Hematopoietic multipotent progenitor cell treated with erythropoietin and hydrocortisone succinate and interleukin-3 and kit ligand, for 17 days (in vitro differentiated cells): ENCODE data around the gene FN1.
"Not testable (repeated sequence)": the region's sequence is repeated elsewhere in the genome, so short reads cannot be mapped to it uniquely, and the experiment has no call there.

Experiments used
- DNase-seq: peaks from one replicate; pipeline ENCODE4 v3.0.0-alpha.2; 2015; ENCODE audit warnings: low spot score

Gene FN1

DNA sequence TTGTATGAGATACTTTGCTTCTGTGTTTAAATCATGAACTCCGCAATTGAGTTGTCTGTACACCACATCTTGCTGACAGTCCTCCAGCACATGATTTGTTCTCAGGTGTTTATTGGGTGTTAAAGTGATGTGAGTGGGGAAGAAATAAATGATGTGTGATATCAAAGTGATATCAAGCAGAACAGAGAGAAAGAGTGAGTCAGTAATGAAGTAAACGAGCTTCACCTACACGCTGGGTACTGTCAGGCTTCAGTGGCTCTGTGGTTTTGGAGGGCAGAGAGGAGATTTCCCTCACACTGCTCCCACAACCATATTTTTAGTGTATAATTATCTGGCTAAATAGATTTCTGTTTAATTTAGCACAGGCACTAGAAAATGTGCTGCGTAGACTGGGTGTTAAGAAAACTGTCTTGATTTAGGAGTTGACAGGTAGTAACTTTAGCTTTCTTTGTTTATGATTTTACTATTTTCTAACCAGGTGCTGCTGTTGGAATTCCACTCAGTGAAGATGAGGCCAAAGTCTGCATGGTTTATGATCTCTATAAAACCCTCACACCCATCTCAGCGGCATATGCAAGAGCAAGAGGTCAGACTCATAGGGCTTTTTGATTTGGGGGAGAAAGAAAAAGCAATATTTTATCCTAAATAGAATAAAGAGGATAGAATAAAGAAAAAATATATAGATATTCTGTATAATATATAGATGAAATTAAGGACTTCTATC is 102.8 kb downstream of the FN1 start:
- no peak for DNase-seq

DNA sequence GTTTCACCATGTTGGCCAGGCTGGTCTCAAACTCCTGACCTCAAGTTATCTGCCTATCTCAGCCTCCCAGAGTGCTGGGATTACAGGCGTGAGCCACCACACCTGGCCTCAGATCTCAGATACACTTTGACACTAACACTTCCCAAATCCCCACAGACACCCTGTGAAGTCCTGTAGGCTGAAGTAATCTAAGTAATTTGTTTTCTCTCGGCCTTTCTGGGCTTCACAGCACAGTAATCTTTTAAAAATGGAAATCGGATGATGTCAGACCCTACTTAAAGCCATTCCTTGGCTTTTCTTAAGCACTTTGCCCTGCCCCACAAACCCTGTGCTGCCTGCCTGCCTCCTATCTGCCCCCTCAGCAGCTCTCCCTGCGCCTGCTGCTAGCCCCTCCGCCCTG is 107.8 kb downstream of the FN1 start:
- no peak for DNase-seq

DNA sequence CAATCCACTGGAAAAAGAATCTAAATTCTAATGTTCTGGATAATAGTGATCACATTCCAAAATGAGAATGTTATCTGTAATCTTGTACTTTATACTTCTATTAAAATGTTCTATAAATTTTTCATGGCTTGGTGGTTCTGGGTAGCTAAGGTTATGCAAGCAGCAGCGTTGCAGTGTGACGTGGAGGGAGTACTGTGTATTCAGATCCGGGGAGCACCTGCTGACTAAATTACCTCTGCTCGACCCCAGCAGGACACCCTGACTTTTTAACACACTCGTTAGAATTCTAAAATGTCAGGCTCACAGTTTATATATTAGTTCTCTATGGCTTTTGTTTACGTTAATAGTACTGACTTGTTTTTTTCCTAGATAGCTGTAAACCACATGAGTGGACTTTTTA is 111.1 kb downstream of the FN1 start:
- DNase-seq: no peak

GRCh38 chr2:215320679-215321078 is 115.2 kb downstream of the FN1 start:
- DNase-seq: no peak

DNA sequence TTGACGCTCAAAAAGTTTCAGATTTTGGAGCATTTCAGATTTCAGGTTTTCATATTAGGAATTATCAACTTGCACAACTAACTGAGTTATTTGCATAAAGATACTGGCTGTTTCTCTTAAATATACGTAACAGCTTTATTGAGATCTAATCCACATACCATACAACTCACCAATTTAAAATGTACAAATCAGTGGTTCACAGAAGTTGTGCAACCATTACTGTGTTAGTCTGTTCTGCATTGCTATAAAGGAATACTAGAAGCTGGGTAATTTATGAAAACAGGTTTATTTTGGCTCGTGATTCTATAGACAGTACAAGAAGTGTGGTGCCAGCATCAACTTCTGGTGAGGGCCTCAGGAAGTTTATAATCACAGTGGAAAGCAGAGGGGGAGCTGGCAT is 115.8 kb downstream of the FN1 start:
- DNase-seq: no peak

DNA sequence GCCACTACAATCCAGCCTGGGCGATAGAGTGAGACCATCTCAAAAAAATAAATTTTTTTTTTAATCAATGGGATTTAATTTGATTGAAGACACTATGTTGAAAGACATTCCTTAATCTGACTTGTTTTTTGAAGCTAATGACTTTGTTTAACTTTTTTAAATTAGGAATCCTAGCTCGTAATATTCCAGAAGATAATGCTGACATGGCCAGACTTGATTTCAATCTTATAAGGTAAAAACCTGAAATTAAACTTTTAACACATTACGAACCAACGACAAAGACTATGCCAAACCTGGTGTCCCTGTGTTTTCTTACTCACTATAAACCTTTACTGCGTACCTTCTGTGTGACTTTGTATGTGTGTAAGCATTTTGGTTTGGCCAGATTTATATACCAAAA is 116.4 kb downstream of the FN1 start:
- DNase-seq: no peak

DNA sequence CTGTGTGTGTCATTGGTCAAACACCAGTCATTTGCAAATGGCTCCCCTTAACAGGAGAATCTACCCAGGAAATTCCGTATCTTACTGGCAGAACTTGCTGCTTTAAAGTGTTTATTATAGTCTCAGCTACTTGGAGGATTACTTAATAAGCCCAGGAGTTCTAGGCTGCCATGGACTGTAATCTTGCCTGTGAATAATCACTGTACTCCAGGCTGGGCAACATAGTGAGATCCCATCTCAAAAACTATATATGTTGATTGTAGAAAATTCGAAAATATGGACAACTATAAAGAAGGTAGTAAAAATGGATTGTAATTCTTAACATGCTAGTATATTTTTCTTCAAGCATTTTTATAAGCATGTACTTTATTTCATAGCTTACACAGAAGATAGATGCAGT is 119.5 kb downstream of the FN1 start:
- no peak for DNase-seq

DNA sequence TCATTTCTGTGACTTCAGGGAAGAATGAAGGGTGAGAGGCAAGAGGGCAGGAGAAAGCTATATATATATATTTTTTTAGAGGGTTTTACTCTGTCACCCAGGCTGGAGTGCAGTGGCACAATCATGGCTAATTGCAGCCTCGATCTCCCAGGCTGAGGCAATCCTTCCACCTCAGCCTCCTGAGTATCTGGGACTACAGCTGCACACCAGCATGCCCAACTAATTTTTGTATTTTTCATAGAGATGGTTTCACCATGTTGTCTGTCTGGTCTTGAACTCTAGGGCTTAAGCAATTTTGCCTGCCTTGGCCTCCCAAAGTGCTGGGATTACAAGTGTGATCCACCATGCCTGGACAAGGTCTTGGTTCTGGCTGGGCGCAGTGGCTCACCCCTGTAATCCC is 120.6 kb downstream of the FN1 start:
- DNase-seq: no peak

DNA sequence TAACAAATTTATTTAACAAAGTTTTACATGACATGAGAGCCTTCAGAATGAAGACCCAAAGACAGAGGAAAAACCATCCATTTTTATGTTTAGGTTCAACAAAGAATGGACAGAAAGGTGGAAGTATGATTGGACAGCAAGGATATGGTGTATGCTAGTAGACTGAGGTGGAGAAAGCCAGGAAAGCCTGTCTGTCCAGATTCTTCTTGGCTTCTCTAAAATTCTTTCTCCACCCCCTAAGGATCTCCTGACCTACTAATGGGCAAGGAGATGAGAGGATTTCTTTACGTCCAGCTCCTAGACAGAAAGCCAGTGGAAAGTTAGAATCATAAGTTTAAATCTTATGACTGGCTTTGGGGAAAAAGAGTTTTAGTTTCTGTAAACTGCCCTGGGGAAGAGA is 121.0 kb downstream of the FN1 start:
- no peak for DNase-seq

DNA sequence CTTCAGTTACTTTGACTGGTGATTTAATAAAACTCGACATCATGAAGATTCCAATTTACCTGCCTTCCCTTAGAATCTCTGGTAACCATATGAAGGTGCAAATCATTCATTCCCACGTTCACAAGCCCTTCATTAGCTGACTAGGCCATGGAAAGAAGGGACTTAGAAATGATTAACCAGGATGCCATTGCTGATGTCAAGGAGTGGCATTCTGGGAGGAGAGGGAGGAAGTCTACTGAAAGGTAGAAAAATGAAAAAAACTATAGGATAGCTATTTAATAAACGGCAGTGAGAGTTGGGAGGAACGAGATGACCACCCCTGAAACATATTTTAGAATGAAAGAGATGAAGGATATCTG is 122.6 kb downstream of the FN1 start:
- no peak for DNase-seq

- peak; percentile 85 for DNase-seq
These were observed 124.1 kb downstream of the FN1 start, which contains the start of gene ATIC for GRCh38 chr2:215311625-215312396. ATIC (plus strand) TSS chr2:215312059; CDS start chr2:215312143, 84 bp downstream.

DNA sequence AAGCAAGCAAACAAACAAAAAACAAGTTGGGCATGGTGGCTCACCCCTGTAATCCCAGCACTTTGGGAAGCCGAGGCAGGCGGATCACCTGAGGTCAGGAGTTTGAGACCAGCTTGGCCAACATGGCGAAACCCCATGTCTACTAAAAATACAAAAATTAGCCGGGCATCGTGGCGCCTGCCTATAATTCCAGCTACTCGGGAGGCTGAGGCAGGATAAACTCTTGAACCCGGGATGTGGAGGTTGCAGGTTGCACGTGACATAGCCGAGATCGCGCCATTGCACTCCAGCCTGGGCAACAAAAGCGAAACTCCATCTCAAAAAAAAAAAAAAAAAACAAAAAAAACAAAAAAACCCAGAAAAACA is 124.6 kb downstream of the FN1 start:
- DNase-seq: not testable (repeated sequence)
